ENCODE measurements around the gene L2HGDH. TPM values are rescaled to one million over a fixed set of nuclear protein-coding genes. Genes with fewer than 3 reads are reported as not detected.

Gene L2HGDH
- polyA plus RNA-seq, 1 donor (not counting 4 experiments of a cell fraction or from before 2014, with no cell fraction given), result 7.9 TPM

GRCh38 chr14:50212726-50213125, 99.3 kb downstream of the L2HGDH start:
- no peak overlapping the region for H3K27ac ChIP-seq (ENCODE audit: control insufficient read depth, insufficient read depth, low read length)
- no peak overlapping the region for H3K9ac ChIP-seq (ENCODE audit: control insufficient read depth, extremely low read depth, insufficient read depth, low read length)
- H2AFZ ChIP-seq (ENCODE audit: control insufficient read depth, low read length), result no peak overlapping the region
- DNase-seq (ENCODE audit: low read depth, low spot score), result no peak
- H3K27me3 ChIP-seq (ENCODE audit: control insufficient read depth, extremely low read depth, insufficient read depth, low read length), result no peaks in the 10 kb centered on the region
- no peak overlapping the region for H3K4me2 ChIP-seq (ENCODE audit: control insufficient read depth, extremely low read depth, insufficient read depth, low read depth, low read length)
- peaks cover 3% of the 10 kb centered on the region for H3K4me1 ChIP-seq (ENCODE audit: control insufficient read depth, extremely low read depth, insufficient read depth, low read length)
- H3K4me3 ChIP-seq (ENCODE audit: control insufficient read depth in 2 of 3, extremely low read depth in 1 of 3, insufficient read depth in 2 of 3, low read depth in 1 of 3, low read length in 3 of 3), result no peak overlapping the region
- dilution Hi-C loops (cut with MboI; ENCODE audit: extremely low pct_ligation_motif_present, low sequenced_read_pairs), result no loop called here
- H3K36me3 ChIP-seq (ENCODE audit: control insufficient read depth in 2 of 2, extremely low read depth in 1 of 2, insufficient read depth in 2 of 2, low read length in 2 of 2), result no peaks in the 10 kb centered on the region
- no peak for FAIRE-seq
- H3K79me2 ChIP-seq (ENCODE audit: control insufficient read depth, insufficient read depth, low read length), result peaks cover 39% of the 10 kb centered on the region
- no peaks in the 10 kb centered on the region for H3K9me1 ChIP-seq (ENCODE audit: control insufficient read depth, extremely low read depth, insufficient read depth, low read length)
- no peaks in the 10 kb centered on the region for H3K9me3 ChIP-seq (ENCODE audit: control insufficient read depth, low read depth, low read length)
- H4K20me1 ChIP-seq (ENCODE audit: control insufficient read depth, extremely low read depth, insufficient read depth, low read length), result no peaks in the 10 kb centered on the region
- TF ChIP-seq CTCF (optimal IDR thresholded peaks at IDR 0.05 in 1 of 3, IDR thresholded peaks at IDR 0.05 in 1 of 3, conservative IDR thresholded peaks at IDR 0.05 in 1 of 3; ENCODE audit: extremely low read depth in 1 of 3, insufficient read depth in 2 of 3, low read length in 3 of 3) (no peak), EZH2 (IDR thresholded peaks at IDR 0.05; ENCODE audit: low read length) (no peak)

DNA sequence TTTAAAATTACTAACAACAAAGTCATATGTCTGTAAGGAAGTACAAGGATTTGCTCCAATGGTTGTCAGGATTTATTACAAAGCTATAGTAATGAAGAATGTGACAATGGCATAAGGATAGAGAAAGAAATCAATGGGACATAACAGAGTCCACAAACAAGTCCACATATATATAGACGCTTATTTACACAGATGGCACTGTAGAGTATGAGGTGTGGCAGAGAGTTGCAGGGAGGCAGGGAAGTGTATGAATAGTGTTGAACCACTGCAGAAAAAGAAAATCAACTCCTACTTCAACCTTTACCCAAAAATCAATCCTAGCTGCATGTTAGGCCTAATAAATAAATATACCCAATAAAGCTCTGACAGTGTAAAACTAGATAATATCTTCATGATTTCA, 102.0 kb downstream of the L2HGDH start:
- H2AFZ ChIP-seq (ENCODE audit: control insufficient read depth, low read length), result no peak overlapping the region
- no peaks in the 10 kb centered on the region for H3K9me1 ChIP-seq (ENCODE audit: control insufficient read depth, extremely low read depth, insufficient read depth, low read length)
- H3K9me3 ChIP-seq (ENCODE audit: control insufficient read depth, low read depth, low read length), result no peaks in the 10 kb centered on the region
- H3K79me2 ChIP-seq (ENCODE audit: control insufficient read depth, insufficient read depth, low read length), result peaks cover 32% of the 10 kb centered on the region
- no peaks in the 10 kb centered on the region for H3K27me3 ChIP-seq (ENCODE audit: control insufficient read depth, extremely low read depth, insufficient read depth, low read length)
- no peaks in the 10 kb centered on the region for H3K4me1 ChIP-seq (ENCODE audit: control insufficient read depth, extremely low read depth, insufficient read depth, low read length)
- no peak overlapping the region for H3K27ac ChIP-seq (ENCODE audit: control insufficient read depth, insufficient read depth, low read length)
- H4K20me1 ChIP-seq (ENCODE audit: control insufficient read depth, extremely low read depth, insufficient read depth, low read length), result no peaks in the 10 kb centered on the region
- DNase-seq (ENCODE audit: low read depth, low spot score), result no peak
- H3K4me3 ChIP-seq (ENCODE audit: control insufficient read depth in 2 of 3, extremely low read depth in 1 of 3, insufficient read depth in 2 of 3, low read depth in 1 of 3, low read length in 3 of 3), result no peak overlapping the region
- H3K36me3 ChIP-seq (ENCODE audit: control insufficient read depth in 2 of 2, extremely low read depth in 1 of 2, insufficient read depth in 2 of 2, low read length in 2 of 2), result no peaks in the 10 kb centered on the region
- H3K4me2 ChIP-seq (ENCODE audit: control insufficient read depth, extremely low read depth, insufficient read depth, low read depth, low read length), result no peak overlapping the region
- dilution Hi-C loops (cut with MboI; ENCODE audit: extremely low pct_ligation_motif_present, low sequenced_read_pairs), result no loop called here
- no peak overlapping the region for H3K9ac ChIP-seq (ENCODE audit: control insufficient read depth, extremely low read depth, insufficient read depth, low read length)
- TF ChIP-seq CTCF (optimal IDR thresholded peaks at IDR 0.05 in 1 of 3, IDR thresholded peaks at IDR 0.05 in 1 of 3, conservative IDR thresholded peaks at IDR 0.05 in 1 of 3; ENCODE audit: extremely low read depth in 1 of 3, insufficient read depth in 2 of 3, low read length in 3 of 3) (no peak), EZH2 (IDR thresholded peaks at IDR 0.05; ENCODE audit: low read length) (no peak)
- FAIRE-seq, result no peak

Data from keratinocyte (primary cell).